HL-60/S4 treated with retinoic acid at 250 ng/mL for 4 days and 3 days (cell line): ENCODE data around the gene RNASE7.

Experiments
- in situ Hi-C: fragments of 300-500 bp; cut with MboI; formaldehyde crosslinking; loops from 2 replicates; pipeline ENCODE4 v1.7.0; 2022; ENCODE audit warnings: low sequenced_read_pairs

Gene RNASE7

DNA sequence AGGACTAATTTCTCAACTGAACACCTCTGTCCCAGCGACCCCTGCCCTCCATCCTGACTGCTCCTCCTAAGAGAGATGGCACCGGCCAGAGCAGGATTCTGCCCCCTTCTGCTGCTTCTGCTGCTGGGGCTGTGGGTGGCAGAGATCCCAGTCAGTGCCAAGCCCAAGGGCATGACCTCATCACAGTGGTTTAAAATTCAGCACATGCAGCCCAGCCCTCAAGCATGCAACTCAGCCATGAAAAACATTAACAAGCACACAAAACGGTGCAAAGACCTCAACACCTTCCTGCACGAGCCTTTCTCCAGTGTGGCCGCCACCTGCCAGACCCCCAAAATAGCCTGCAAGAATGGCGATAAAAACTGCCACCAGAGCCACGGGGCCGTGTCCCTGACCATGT lies 756 bp downstream of the RNASE7 start:
- in situ Hi-C loops = no loop called here

GRCh38 chr14:21043387-21043973 lies 1.3 kb downstream of the RNASE7 start:
- in situ Hi-C loops = no loop called here

DNA sequence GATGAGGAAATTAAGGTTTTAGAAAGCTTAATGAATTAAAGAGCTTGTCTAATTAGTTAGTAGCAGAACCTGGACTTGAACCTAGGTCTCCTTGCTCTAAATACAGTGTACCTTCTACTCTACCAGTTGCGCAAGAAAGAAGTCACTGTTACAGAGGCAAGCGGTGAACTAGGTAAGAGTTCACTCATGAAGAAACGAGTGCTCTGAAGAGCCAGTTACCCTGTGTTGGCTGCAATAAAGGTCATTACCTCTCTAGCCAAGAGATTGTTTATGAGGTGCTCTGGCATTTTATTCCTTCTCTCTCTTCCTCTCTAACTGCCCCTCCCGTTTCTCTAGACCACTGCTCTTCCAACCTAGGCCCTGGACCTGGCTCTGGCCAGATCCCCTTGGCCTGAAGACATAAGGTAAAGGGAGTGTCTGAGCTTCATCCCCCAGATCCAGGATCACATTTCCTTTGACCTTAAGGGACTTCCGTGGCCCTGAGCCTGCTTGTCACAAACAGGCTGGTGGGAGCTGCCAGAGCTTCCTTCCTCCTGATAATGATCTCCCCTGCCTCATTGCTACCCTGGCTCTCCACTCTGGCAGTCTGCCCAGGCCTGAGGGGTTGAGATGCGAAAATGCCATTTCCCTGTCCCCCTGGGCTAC lies 1.9 kb downstream of the RNASE7 start:
- in situ Hi-C loops = no loop called here

DNA sequence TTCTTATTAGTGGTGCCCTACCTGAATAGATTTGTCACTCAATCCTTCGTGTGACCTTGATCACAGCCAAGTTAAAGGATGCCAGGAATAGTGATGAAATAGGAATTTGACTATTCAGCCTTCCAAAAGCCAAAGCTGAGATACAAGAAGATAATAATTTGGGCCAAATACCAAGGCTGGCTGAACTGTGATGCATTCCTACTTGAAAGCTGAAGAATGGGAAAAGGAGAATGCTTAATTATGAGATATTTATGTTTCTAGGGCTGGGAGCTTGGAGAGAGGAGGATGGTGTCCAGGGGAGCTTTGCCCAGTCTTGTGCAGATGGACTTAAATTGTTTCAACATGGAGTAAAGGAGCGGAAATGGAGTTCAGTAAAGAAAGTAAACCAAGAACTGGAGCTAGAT lies 5.2 kb downstream of the RNASE7 start:
- in situ Hi-C loops = no loop called here

- in situ Hi-C loops = no loop called here
Observed at GRCh38 chr14:21048638-21049037, 6.5 kb downstream of the RNASE7 start.

- in situ Hi-C loops = no loop called here
Observed at GRCh38 chr14:21049271-21049673, 7.1 kb downstream of the RNASE7 start.

DNA sequence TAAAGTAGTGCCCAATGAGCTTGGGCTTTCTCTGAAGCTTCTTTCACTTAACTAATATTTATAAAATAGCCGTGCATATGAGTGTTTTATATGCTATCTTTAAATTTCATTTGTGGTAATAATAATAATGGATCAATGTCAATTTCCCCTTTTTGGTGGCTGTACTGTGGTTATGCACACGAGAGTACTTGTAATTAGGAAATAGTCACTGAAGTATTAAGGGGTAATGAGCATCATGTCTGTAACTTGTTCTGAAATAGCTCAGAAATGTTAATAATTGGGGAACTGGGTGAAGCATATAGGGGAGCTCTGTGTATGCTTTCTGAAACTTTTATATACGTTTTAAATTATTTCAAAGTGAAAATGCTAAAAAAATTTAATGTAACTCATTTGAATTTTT lies 8.4 kb downstream of the RNASE7 start:
- in situ Hi-C loops = no loop called here

- in situ Hi-C loops = no loop called here
Observed at GRCh38 chr14:21053184-21054122, 11.3 kb downstream of the RNASE7 start.

DNA sequence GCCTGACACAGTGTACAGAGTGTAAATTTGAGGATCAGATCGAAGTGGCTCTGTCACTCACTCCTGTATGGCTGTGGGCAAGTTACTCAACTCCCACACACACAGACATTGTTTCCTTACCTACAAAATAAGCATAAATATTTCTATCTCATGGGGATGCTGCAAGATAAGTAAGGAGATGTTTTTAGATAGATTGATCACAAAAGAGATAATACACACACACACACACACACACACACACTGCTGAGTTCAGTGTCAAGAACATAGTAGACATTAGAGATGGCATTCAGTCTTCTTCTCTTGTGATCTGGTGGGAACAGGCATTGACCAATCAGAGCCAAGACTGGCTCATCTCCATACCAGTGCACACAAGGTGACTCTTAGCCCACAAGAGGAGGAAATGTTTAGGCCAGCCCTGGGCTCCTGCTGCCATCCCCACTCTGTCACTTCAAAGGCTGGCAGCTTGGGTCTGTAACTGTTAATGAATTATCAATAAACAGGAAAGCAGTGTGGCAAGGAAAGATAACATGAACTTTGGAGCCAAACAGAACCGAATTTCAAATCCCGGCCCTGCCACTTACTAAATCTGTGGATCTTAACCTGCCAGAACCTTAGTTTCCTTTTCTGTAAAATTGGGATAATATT lies 12.1 kb downstream of the RNASE7 start:
- in situ Hi-C loops = no loop called here

GRCh38 chr14:21054768-21055145 lies 12.6 kb downstream of the RNASE7 start:
- in situ Hi-C loops = no loop called here

DNA sequence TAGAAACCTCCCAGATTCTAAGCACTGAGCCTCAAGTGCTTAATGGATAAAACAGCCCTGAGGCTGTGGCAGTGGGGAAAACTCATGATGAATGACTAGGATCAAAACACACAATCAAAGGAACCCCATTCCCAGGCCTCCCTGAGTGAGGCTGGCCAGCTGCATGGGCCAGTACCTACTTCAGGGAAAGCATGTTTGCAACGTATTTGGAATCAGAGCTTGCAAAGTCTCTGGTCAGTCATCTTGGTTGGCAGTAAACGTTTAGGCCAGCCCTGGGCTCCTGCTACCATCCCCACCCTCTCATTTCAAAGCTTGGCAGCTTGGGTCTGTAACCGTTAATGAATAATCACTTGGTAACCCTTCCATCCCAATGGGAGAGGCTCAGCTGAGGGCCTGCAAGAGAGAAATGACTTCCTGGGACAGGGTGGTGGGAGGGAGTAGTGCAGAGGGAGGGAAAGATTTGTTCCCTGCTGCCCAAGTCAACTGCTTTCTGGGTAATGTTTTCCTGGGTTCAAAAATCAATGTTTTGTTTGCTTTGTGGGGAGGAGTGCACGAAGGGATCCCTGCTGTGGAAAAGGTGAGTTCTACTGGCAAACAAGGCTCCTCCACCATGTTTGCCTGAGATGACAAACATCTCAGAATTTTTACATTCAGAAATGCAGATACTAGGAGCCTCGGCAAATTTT lies 13.4 kb downstream of the RNASE7 start:
- in situ Hi-C loops = no loop called here

DNA sequence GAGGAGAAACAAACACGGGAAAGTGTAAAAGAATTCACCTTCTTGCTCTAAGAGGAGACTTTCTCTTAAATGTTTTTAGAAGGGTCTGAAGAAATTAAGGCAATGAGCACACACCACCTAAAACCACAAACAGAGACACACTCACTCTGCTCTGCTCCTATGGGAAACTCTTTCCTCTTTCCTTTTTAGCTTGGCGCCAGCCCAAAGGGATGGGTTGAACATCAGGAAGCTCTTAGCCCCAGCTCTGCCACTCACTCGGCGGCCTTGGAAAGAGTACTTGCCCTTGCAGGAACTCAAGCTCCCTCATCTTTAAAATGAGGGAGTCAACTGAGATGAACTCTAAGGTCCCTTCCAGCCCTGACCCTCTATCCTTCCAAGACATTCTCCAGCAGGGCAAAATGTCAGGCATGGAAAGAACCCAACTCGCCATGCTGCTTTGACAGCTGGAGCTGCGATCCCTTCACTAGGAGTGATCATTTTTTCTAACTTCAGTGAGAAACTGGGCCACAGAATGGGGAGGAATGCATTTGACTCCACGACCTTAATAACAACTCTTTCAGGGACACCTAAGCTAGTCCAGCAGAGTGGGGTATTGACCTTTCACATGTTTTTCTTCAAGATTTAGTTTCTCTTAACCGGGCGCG lies 14.5 kb downstream of the RNASE7 start:
- in situ Hi-C loops = no loop called here

GRCh38 chr14:21057803-21058675 lies 15.9 kb downstream of the RNASE7 start, which contains the start of gene RNASE8:
RNASE8 (plus strand) TSS chr14:21057822; CDS start chr14:21057893, 71 bp downstream.
- in situ Hi-C loops = no loop called here

DNA sequence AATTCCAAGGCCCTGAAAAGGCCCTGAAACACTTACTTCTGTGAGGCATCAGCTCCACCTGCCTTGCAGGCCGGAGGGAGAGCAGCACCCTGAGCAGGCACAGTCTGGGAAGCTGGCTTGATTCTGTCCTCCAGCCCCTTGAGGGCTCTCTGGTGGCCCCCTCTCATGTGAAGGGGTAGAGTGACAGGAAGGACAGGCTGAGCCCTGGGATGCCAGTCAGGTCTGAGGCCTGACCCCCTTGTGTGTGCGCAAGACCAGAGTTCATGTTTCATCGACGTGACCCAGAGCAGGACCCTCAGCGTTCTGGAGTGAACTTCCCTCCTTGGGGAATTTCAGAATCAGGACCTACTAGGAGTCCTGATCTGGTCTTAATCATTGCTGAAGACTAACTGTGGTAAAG lies 16.7 kb downstream of the RNASE7 start:
- in situ Hi-C loops = no loop called here

- in situ Hi-C loops = no loop called here
Observed at GRCh38 chr14:21059842-21060613, 17.9 kb downstream of the RNASE7 start.

DNA sequence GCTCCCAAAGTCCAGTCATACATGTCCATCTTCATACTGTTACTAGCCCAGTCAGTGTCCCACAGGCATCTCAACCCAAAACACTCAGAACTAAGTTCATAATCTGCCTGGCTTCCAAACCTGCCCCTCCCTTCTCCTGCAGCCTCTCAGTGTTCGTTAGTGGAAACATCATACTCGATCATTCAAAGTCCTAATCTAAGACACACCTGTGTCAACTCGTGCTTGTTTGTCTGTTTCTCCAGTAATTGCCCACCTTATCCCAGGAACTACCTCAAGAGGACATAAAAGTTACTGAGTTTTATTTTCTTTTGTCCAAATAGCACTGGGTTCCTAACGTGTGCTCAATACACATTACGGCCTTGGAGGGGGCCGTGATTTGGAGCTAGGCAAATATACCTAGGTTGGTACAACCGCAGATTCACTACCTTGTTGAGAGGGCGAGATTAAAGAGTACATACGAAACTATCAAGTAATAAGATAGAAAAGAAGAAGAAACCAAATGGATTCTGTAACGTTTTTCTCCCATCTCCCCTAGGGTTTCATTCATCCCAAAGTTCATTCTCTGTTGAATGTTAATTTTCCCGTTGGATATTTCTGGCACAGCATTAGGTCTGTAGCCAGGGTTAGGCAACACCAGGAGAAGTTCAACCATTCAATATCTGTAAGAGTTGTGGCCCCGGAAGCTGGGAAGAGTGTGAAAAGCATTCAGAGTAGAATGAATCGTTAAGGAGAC lies 18.6 kb downstream of the RNASE7 start:
- in situ Hi-C loops = no loop called here

GRCh38 chr14:21061347-21061668 lies 19.1 kb downstream of the RNASE7 start:
- in situ Hi-C loops = no loop called here

- in situ Hi-C loops = no loop called here
Observed at GRCh38 chr14:21063479-21063878, 21.3 kb downstream of the RNASE7 start.
